ENCODE results near the gene PRXL2B. TPM values are rescaled to one million over a fixed set of nuclear protein-coding genes. Genes with fewer than 3 reads are reported as not detected.
"Not testable (repeated sequence)": the region's sequence is repeated elsewhere in the genome, so short reads cannot be mapped to it uniquely, and the experiment has no call there.

PRXL2B gene
- total RNA-seq, 1 experiment from 2014 or later, result 12.6 TPM

DNA sequence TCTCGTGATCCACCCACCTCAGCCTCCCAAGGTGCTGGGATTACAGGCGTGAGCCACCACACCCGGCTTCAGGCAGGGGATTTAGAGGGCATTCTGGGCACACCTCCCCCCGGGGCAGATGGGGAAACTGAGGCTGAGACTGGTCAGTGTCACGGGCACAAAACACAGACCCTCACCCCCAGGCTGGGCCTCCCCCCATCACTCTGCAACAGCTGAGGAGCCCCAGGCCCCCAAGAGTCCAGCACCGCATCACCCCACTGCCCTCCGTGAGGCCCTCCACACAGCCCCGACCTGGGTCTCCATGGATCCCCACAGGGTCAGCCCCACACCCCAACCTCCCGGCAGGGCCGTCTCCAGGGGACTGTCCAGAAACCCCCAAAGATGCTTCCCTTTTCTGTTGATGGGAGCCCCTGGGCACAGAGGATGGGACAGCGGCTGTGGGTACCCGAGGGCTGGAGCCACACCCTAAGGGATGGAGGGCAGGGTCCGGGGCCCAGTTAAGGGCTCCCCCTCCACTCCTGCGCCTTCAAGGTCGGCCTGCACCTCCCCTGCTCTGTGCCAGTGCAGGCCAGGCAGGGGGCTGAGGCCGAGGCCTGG lies 19.4 kb upstream of the PRXL2B start:
- H3K4me1 Mint-ChIP-seq (ENCODE audit: insufficient read depth, unreplicated experiment), result no peaks in the 10 kb centered on the region
- H3K27ac Mint-ChIP-seq (ENCODE audit: low read depth, unreplicated experiment), result no peak overlapping the region
- no peaks in the 10 kb centered on the region for H3K36me3 Mint-ChIP-seq (ENCODE audit: insufficient read depth, unreplicated experiment)
- H3K9me3 Mint-ChIP-seq (ENCODE audit: unreplicated experiment), result no peaks in the 10 kb centered on the region
- no peak overlapping the region for H3K4me3 Mint-ChIP-seq (ENCODE audit: unreplicated experiment)
- no TSS peak for BruUV-seq (replicated peaks)
- ChIA-PET POLR2A (no interaction called here), CTCF (no interaction called here)
- TF ChIP-seq, protein P1, sequence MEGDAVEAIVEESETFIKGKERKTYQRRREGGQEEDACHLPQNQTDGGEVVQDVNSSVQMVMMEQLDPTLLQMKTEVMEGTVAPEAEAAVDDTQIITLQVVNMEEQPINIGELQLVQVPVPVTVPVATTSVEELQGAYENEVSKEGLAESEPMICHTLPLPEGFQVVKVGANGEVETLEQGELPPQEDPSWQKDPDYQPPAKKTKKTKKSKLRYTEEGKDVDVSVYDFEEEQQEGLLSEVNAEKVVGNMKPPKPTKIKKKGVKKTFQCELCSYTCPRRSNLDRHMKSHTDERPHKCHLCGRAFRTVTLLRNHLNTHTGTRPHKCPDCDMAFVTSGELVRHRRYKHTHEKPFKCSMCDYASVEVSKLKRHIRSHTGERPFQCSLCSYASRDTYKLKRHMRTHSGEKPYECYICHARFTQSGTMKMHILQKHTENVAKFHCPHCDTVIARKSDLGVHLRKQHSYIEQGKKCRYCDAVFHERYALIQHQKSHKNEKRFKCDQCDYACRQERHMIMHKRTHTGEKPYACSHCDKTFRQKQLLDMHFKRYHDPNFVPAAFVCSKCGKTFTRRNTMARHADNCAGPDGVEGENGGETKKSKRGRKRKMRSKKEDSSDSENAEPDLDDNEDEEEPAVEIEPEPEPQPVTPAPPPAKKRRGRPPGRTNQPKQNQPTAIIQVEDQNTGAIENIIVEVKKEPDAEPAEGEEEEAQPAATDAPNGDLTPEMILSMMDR (IDR thresholded peaks at IDR 0.05; ENCODE audit: unreplicated experiment), result no peak
- no peak for DNase-seq (ENCODE audit: unreplicated experiment)
- intact Hi-C loops (cut with micrococcal nuclease), result no loop called here
- peaks cover 14% of the 10 kb centered on the region for H3K27me3 Mint-ChIP-seq (ENCODE audit: insufficient read depth, unreplicated experiment)

DNA sequence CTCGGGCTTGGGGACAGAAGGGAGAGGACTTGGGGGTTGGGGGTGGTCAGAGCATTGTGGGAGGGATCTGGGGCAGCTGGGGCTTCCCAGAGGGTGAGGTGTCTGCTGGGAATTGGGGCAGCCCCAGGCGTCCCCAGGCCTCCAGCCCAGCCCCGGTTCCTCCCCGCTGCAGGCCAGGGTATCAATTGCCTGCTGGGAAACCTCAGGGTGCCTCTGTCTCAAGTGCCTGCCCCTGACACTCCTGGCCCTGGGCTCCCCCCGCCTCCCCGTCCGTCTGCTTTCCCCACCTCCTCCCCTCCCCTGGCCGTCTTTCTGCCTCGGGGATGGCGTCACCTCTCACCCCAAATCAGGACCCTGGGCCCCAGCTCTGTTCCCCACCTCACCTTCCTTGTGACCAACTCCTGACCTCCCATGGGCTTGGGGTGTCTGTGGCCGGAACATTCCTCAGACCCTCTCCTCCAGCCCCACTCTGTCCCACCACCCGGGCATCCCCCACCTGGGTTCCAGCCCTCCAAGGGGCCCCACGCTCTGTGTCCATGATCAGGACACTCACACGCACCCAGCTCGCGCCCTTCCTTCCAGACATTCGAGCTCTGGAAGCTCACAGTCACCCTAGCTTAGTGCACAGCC lies 18.3 kb upstream of the PRXL2B start:
- peaks cover 26% of the 10 kb centered on the region for H3K27me3 Mint-ChIP-seq (ENCODE audit: insufficient read depth, unreplicated experiment)
- DNase-seq (ENCODE audit: unreplicated experiment); intact Hi-C loops (cut with micrococcal nuclease); H3K36me3 Mint-ChIP-seq (ENCODE audit: insufficient read depth, unreplicated experiment); H3K4me3 Mint-ChIP-seq (ENCODE audit: unreplicated experiment); H3K27ac Mint-ChIP-seq (ENCODE audit: low read depth, unreplicated experiment); BruUV-seq (replicated peaks); POLR2A ChIA-PET; H3K4me1 Mint-ChIP-seq (ENCODE audit: insufficient read depth, unreplicated experiment); CTCF ChIA-PET; H3K9me3 Mint-ChIP-seq (ENCODE audit: unreplicated experiment): not testable (repeated sequence)

DNA sequence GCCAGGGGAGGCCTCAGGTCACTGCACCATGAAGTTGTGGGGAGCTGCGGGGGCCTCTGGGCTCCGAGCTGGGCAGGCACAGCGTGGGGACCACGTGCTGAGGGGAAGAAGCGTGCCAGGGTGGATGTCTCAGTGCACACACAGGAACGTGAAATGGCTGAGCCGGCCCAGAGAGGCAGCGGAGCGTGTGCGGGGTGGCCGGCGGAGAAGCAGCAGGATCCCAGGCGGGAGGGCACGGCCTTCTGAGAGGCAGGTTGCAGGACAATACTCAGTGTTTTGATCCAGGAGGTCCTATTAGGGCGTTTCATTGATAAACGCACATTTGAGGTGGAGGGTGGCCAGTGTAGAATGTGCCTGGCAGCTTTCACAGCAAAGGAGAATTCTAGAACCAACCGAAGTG lies 17.5 kb upstream of the PRXL2B start:
- TF ChIP-seq, protein P1 (IDR thresholded peaks at IDR 0.05; ENCODE audit: unreplicated experiment), result no peak
- ChIA-PET CTCF (no interaction called here), POLR2A (no interaction called here)
- Mint-ChIP-seq H3K4me1 (ENCODE audit: insufficient read depth, unreplicated experiment) (no peaks in the 10 kb centered on the region), H3K27me3 (ENCODE audit: insufficient read depth, unreplicated experiment) (peaks cover 33% of the 10 kb centered on the region), H3K4me3 (ENCODE audit: unreplicated experiment) (no peak overlapping the region), H3K27ac (ENCODE audit: low read depth, unreplicated experiment) (no peak overlapping the region), H3K36me3 (ENCODE audit: insufficient read depth, unreplicated experiment) (no peaks in the 10 kb centered on the region), H3K9me3 (ENCODE audit: unreplicated experiment) (peaks cover 10% of the 10 kb centered on the region)
- no TSS peak for BruUV-seq (replicated peaks)
- intact Hi-C loops (cut with micrococcal nuclease), result no loop called here
- DNase-seq (ENCODE audit: unreplicated experiment), result no peak

DNA sequence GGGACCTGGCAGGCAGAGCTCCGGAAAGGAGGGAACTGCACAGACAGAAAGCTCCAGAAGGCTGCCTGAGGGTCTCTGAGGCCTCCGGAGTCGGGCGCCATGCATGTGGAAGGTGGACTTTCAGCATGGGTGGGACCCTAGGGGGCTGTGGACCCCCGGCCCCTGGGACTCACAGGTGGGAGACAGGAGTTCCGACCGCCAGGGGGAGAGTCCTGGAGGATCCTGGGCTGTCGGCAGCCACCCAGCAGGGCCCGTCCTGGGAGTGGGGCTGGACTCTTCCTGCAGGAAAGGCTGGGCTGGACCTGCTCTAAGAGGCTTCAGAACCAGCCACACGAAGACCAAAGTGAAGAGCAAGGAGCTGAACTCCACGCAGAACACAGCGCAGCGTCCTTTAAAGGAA lies 16.9 kb upstream of the PRXL2B start:
- H3K9me3 Mint-ChIP-seq (ENCODE audit: unreplicated experiment); CTCF ChIA-PET; H3K27ac Mint-ChIP-seq (ENCODE audit: low read depth, unreplicated experiment); H3K4me1 Mint-ChIP-seq (ENCODE audit: insufficient read depth, unreplicated experiment); H3K4me3 Mint-ChIP-seq (ENCODE audit: unreplicated experiment); intact Hi-C loops (cut with micrococcal nuclease); DNase-seq (ENCODE audit: unreplicated experiment); BruUV-seq (replicated peaks); H3K36me3 Mint-ChIP-seq (ENCODE audit: insufficient read depth, unreplicated experiment); POLR2A ChIA-PET: not testable (repeated sequence)
- H3K27me3 Mint-ChIP-seq (ENCODE audit: insufficient read depth, unreplicated experiment), result peaks cover 35% of the 10 kb centered on the region

DNA sequence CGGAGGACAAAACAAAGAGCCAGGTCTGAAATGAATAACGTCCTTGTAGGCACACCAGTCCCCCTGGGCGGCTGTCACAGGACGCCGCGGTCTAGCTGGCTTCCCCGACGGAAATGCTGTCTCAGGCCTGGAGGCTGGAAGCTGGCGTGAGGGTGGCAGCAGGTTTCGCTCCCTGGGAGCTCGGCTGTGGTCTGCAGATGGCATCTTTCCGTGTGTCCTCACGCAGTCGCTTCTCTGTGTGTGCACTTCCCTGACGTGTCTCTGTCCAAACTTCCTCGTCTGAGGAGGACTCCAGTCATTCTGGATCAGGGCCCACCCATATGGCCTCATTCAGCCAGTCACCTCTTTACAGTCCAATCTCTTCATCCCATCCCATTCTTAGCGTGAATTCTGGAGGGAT lies 16.2 kb upstream of the PRXL2B start:
- H3K27me3 Mint-ChIP-seq (ENCODE audit: insufficient read depth, unreplicated experiment), result peaks cover 29% of the 10 kb centered on the region

More for the DNA sequence above, 16.2 kb upstream of the PRXL2B start:
- CTCF ChIA-PET, result no interaction called here
- no TSS peak for BruUV-seq (replicated peaks)
- POLR2A ChIA-PET, result no interaction called here
- peaks cover 10% of the 10 kb centered on the region for H3K9me3 Mint-ChIP-seq (ENCODE audit: unreplicated experiment)
- H3K36me3 Mint-ChIP-seq (ENCODE audit: insufficient read depth, unreplicated experiment), result no peaks in the 10 kb centered on the region
- H3K4me1 Mint-ChIP-seq (ENCODE audit: insufficient read depth, unreplicated experiment), result no peaks in the 10 kb centered on the region
- no peak overlapping the region for H3K27ac Mint-ChIP-seq (ENCODE audit: low read depth, unreplicated experiment)
- no peak overlapping the region for H3K4me3 Mint-ChIP-seq (ENCODE audit: unreplicated experiment)
- TF ChIP-seq, protein P1 (IDR thresholded peaks at IDR 0.05; ENCODE audit: unreplicated experiment), result no peak
- intact Hi-C loops (cut with micrococcal nuclease), result no loop called here
- no peak for DNase-seq (ENCODE audit: unreplicated experiment)

All from MCF 10A (cell line).